DOHH2 (cell line): ENCODE measurements around the gene TBCD.

Source experiments
- H3F3A ChIP-seq: fragments of 200-600 bp; sonication (generic), shearing (Covaris generic); 2 replicates; pipeline ENCODE4 v1.6.0; 2016; ENCODE audit warnings: antibody characterized with exemption, mild to moderate bottlenecking; ENCODE audit not compliant: control insufficient read depth, insufficient read depth
- H3K27ac ChIP-seq: fragments of 200-600 bp; sonication (generic); 2 replicates; pipeline ENCODE4 v1.5.1; 2014; ENCODE audit warnings: low read depth, mild to moderate bottlenecking, low read length, moderate library complexity
- H3K27me3 ChIP-seq: fragments of 200-600 bp; sonication (generic); 2 replicates; pipeline ENCODE4 v1.6.1; 2014; ENCODE audit warnings: mild to moderate bottlenecking, low read length, mixed read lengths; ENCODE audit not compliant: control insufficient read depth
- H3K36me3 ChIP-seq: fragments of 200-600 bp; sonication (generic); 2 replicates; pipeline ENCODE4 v1.6.1; 2014; ENCODE audit warnings: mild to moderate bottlenecking, low read length, moderate library complexity, mixed read lengths; ENCODE audit not compliant: control insufficient read depth
- H3K4me1 ChIP-seq: fragments of 200-600 bp; sonication (generic); 2 replicates; pipeline ENCODE4 v1.6.1; 2014; ENCODE audit warnings: mild to moderate bottlenecking, low read length, mixed read lengths; ENCODE audit not compliant: control insufficient read depth
- H3K4me2 ChIP-seq: fragments of 200-600 bp; sonication (generic); 2 replicates; pipeline ENCODE4 v1.6.0; 2014; ENCODE audit warnings: mild to moderate bottlenecking, low read length, moderate library complexity
- H3K4me3 ChIP-seq: fragments of 200-600 bp; sonication (generic); 2 replicates; pipeline ENCODE4 v1.5.1; 2014; ENCODE audit warnings: mild to moderate bottlenecking, low read length, mixed read lengths
- H3K79me2 ChIP-seq: fragments of 200-600 bp; sonication (generic); 2 replicates; pipeline ENCODE4 v1.6.1; 2014; ENCODE audit warnings: mild to moderate bottlenecking, low read length, mixed read lengths; ENCODE audit not compliant: control insufficient read depth
- H3K9me2 ChIP-seq: fragments of 200-600 bp; sonication (generic); replicated peaks from 2 replicates; pipeline ENCODE4 v1.6.1; 2014; ENCODE audit warnings: mild to moderate bottlenecking, low read length, mixed read lengths; ENCODE audit not compliant: control insufficient read depth
- H3K9me3 ChIP-seq: fragments of 200-600 bp; sonication (generic); 2 replicates; pipeline ENCODE4 v1.6.1; 2014; ENCODE audit warnings: antibody characterized with exemption, low read length, mixed read lengths; ENCODE audit not compliant: control insufficient read depth, insufficient read depth
- H4K20me1 ChIP-seq: fragments of 200-600 bp; sonication (generic); 2 replicates; pipeline ENCODE4 v1.6.0; 2014; ENCODE audit warnings: low read depth, mild to moderate bottlenecking, antibody characterized with exemption, low read length, moderate library complexity; ENCODE audit not compliant: control insufficient read depth, insufficient read depth
- EZH2phosphoT487 ChIP-seq: fragments of 200-600 bp; sonication (generic); IDR thresholded peaks from 2 replicates; pipeline ENCODE4 v1.6.1; 2017; ENCODE audit warnings: borderline replicate concordance, mild to moderate bottlenecking, antibody characterized with exemption, low read length, moderate library complexity, mixed read lengths
- TF ChIP-seq, protein P1 (sequence below): fragments of 200-600 bp; sonication (generic); IDR thresholded peaks from one replicate; pipeline ENCODE4 v1.5.1; 2014; ENCODE audit warnings: antibody characterized with exemption, mild to moderate bottlenecking, low read depth, low read length; ENCODE audit not compliant: poor library complexity, severe bottlenecking

The TBCD gene

DNA sequence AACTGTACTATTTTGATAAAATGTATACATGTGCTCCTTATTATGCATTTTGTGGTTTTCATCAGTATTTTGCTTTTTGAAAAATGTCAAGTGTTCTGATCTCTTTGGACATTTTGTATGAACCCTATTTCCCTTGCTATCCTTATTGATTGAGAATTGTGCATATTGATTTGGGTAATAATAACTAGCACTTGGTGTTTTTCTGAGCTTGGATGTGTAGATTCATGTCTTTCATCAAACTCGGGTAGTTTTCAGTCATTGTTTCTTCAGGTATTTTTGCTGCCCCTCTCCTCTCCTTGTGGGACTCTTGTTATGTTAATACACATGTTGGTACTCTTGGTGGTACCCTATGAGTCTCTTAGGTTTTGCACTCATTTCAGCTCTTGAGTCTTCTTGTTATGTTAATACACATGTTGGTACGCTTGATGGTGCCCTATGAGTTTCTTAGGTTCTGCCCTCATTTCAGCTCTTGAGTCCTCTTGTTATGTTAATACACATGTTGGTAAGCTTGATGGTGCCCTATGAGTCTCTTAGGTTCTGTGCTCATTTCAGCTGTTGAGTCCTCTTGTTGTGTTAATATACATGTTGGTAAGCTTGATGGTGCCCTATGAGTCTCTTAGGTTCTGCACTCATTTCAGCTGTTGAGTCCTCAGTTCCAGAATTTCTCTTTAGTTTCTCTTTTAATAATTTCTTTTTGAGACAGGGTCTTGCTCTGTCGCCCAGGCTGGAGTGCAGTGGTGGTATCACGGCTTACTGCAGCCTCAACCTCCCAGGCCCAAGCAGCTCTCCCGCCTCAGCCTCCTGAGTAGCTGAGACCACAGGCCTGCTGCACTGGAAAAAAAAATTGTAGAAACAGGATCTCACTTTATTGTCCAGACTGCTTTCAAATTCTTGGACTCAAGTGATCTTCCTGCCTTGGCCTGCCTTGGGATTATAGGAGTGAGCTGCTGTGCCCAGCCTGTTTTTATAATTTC, 68.7 kb downstream of the TBCD start:
- H3K36me3 ChIP-seq = peaks cover 28% of the 10 kb centered on the region
- no peak overlapping the region for H3K27ac ChIP-seq
- H3F3A ChIP-seq = no peaks in the 10 kb centered on the region

GRCh38 chr17:82821554-82821953, 69.7 kb downstream of the TBCD start:
- H3K4me1 ChIP-seq = peaks cover 13% of the 10 kb centered on the region
- no peaks in the 10 kb centered on the region for H3K27me3 ChIP-seq
- peaks cover 20% of the 10 kb centered on the region for H3K36me3 ChIP-seq
- TF ChIP-seq, protein P1, sequence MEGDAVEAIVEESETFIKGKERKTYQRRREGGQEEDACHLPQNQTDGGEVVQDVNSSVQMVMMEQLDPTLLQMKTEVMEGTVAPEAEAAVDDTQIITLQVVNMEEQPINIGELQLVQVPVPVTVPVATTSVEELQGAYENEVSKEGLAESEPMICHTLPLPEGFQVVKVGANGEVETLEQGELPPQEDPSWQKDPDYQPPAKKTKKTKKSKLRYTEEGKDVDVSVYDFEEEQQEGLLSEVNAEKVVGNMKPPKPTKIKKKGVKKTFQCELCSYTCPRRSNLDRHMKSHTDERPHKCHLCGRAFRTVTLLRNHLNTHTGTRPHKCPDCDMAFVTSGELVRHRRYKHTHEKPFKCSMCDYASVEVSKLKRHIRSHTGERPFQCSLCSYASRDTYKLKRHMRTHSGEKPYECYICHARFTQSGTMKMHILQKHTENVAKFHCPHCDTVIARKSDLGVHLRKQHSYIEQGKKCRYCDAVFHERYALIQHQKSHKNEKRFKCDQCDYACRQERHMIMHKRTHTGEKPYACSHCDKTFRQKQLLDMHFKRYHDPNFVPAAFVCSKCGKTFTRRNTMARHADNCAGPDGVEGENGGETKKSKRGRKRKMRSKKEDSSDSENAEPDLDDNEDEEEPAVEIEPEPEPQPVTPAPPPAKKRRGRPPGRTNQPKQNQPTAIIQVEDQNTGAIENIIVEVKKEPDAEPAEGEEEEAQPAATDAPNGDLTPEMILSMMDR = no peak
- no peak for TF ChIP-seq EZH2phosphoT487
- H3K4me2 ChIP-seq = no peak overlapping the region
- H3K79me2 ChIP-seq = no peaks in the 10 kb centered on the region
- no peaks in the 10 kb centered on the region for H3K9me3 ChIP-seq
- no peak overlapping the region for H3K27ac ChIP-seq
- no peaks in the 10 kb centered on the region for H3F3A ChIP-seq
- H3K9me2 ChIP-seq = no peaks in the 10 kb centered on the region
- no peak overlapping the region for H3K4me3 ChIP-seq
- no peaks in the 10 kb centered on the region for H4K20me1 ChIP-seq

More for the DNA sequence above, 68.7 kb downstream of the TBCD start:
- H4K20me1 ChIP-seq = no peaks in the 10 kb centered on the region
- H3K9me3 ChIP-seq = no peaks in the 10 kb centered on the region
- no peaks in the 10 kb centered on the region for H3K27me3 ChIP-seq
- no peak overlapping the region for H3K4me3 ChIP-seq
- H3K4me2 ChIP-seq = no peak overlapping the region
- H3K9me2 ChIP-seq = no peaks in the 10 kb centered on the region
- H3K4me1 ChIP-seq = peaks cover 13% of the 10 kb centered on the region
- TF ChIP-seq, protein P1 = no peak
- H3K79me2 ChIP-seq = no peaks in the 10 kb centered on the region

DNA sequence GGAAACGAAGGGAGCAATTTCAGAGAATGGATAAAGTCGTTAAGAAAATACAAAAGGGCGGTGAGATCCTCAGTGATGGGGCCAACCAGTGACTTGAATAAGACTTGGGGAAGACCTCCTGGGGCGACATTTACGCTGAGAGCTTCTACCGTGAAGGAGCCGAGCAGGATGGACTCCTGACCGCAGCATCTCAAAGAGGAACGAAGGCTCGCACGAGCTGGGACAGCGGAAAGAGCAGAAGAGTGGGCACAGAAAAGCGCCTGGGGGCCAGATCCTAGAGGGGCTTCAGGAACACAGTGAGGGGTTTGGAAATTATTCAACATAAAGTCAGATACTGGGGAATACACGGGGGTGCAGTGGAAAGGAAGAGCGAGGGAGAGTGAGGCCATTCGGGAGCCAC, 70.4 kb downstream of the TBCD start:
- no peak overlapping the region for H3K4me2 ChIP-seq
- no peak for TF ChIP-seq EZH2phosphoT487
- TF ChIP-seq, protein P1 = no peak
- H3K4me3 ChIP-seq = no peak overlapping the region
- no peaks in the 10 kb centered on the region for H3K79me2 ChIP-seq
- no peaks in the 10 kb centered on the region for H3F3A ChIP-seq
- no peaks in the 10 kb centered on the region for H3K27me3 ChIP-seq
- no peaks in the 10 kb centered on the region for H3K9me2 ChIP-seq
- no peak overlapping the region for H3K27ac ChIP-seq
- no peaks in the 10 kb centered on the region for H3K9me3 ChIP-seq
- peaks cover 13% of the 10 kb centered on the region for H3K4me1 ChIP-seq
- H3K36me3 ChIP-seq = peaks cover 25% of the 10 kb centered on the region
- no peaks in the 10 kb centered on the region for H4K20me1 ChIP-seq
